HCT116 (cell line): Measurements from ENCODE around the gene UMODL1.

Experiments
- POLR2A ChIP-seq: IDR thresholded peaks from 2 replicates; pipeline ENCODE4 v1.7.0; 2011; ENCODE audit warnings: borderline replicate concordance; ENCODE audit not compliant: insufficient read depth, insufficient read length; ENCODE audit errors: extremely low read depth
- POLR2AphosphoS5 ChIP-seq: IDR thresholded peaks from 2 replicates; pipeline ENCODE4 v1.6.1; 2011; ENCODE audit warnings: mild to moderate bottlenecking, low read depth, low read length, moderate library complexity
- SP1 ChIP-seq: IDR thresholded peaks from 2 replicates; pipeline ENCODE4 v1.6.1; 2012; ENCODE audit warnings: low read depth
- TCF7L2 ChIP-seq: IDR thresholded peaks from 2 replicates; pipeline ENCODE4 v1.7.0; 2011; ENCODE audit warnings: borderline replicate concordance, inconsistent platforms; ENCODE audit not compliant: insufficient read depth, insufficient read length; ENCODE audit errors: extremely low read depth
- ZNF274 ChIP-seq: fragments of 200-500 bp; sonication (Bioruptor generic); IDR thresholded peaks from 2 replicates; pipeline ENCODE4 v1.6.1; 2014; ENCODE audit warnings: mild to moderate bottlenecking, low read depth, low read length, inconsistent platforms
- TF ChIP-seq, protein P1 (sequence below), 3 experiments: fragments of 200-600 bp in 1 of 3; sonication (generic) in 1 of 3; IDR thresholded peaks in 2 of 3; conservative IDR thresholded peaks in 1 of 3; 2 replicates each; pipeline ENCODE4 v1.5.1; 2012 to 2017; ENCODE audit warnings: low read depth in 2 of 3, low read length in 2 of 3, antibody characterized with exemption in 1 of 3, borderline replicate concordance in 1 of 3, control low read depth in 1 of 3, mild to moderate bottlenecking in 1 of 3, mixed read lengths in 1 of 3, mixed run types in 1 of 3, moderate library complexity in 1 of 3; ENCODE audit not compliant: insufficient read depth in 1 of 3

DNA sequence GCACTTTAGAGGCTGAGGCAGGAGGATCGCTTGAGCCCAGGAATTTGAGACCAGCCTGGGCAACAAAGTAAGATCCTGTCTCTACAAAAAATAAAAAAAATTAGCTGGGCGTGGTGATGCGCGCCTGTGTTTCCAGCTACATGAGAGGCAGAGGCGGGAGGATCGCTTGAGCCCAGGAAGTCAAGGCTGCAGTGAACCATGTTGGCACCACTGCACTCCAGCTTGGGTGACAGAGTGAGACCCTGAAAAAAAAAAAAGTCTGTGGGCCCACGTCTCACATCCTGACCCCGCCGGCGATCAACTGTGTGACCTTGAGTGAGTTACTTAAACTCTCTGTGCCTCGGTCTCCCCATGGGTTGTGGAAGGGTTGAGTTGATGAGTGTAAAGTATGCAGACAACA lies 48.2 kb upstream of the UMODL1 start:
- TF ChIP-seq TCF7L2 (no peak), POLR2A (no peak), SP1 (no peak), ZNF274 (no peak), POLR2AphosphoS5 (no peak)
- TF ChIP-seq, protein P1, sequence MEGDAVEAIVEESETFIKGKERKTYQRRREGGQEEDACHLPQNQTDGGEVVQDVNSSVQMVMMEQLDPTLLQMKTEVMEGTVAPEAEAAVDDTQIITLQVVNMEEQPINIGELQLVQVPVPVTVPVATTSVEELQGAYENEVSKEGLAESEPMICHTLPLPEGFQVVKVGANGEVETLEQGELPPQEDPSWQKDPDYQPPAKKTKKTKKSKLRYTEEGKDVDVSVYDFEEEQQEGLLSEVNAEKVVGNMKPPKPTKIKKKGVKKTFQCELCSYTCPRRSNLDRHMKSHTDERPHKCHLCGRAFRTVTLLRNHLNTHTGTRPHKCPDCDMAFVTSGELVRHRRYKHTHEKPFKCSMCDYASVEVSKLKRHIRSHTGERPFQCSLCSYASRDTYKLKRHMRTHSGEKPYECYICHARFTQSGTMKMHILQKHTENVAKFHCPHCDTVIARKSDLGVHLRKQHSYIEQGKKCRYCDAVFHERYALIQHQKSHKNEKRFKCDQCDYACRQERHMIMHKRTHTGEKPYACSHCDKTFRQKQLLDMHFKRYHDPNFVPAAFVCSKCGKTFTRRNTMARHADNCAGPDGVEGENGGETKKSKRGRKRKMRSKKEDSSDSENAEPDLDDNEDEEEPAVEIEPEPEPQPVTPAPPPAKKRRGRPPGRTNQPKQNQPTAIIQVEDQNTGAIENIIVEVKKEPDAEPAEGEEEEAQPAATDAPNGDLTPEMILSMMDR (IDR thresholded peaks at IDR 0.05 in 2 of 3, conservative IDR thresholded peaks at IDR 0.05 in 1 of 3; ENCODE audit: borderline replicate concordance in 1 of 3, insufficient read depth in 1 of 3, low read depth in 2 of 3, low read length in 2 of 3): no peak
